T-helper 22 cell (primary cell): Measurements from ENCODE around the gene LEFTY2.
"Not testable (repeated sequence)": the region's sequence is repeated elsewhere in the genome, so short reads cannot be mapped to it uniquely, and the experiment has no call there.

ENCODE experiments used
- DNase-seq: peaks from one replicate; pipeline ENCODE4 v3.0.0-alpha.2; 2020; ENCODE audit warnings: low read depth

The LEFTY2 gene

DNA sequence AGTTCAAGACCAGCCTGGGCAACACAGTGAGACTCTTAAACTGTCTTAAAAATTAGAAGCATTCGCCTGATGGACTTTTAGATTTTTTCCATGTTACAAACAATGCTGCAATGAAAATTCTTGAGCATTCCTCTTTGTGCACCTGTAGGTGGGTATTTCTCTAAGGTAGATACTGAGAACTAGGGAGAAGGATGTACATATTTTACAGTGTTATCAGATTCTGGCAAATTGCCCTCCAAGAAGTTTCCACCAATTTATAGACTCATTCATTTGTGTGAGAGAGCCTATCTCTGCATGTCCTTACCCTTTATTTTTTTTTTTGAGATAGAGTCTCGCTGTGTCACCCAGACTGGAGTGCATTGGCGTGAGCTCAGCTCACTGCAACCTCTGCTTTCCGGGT lies 12.3 kb upstream of the LEFTY2 start:
- no peak for DNase-seq

DNA sequence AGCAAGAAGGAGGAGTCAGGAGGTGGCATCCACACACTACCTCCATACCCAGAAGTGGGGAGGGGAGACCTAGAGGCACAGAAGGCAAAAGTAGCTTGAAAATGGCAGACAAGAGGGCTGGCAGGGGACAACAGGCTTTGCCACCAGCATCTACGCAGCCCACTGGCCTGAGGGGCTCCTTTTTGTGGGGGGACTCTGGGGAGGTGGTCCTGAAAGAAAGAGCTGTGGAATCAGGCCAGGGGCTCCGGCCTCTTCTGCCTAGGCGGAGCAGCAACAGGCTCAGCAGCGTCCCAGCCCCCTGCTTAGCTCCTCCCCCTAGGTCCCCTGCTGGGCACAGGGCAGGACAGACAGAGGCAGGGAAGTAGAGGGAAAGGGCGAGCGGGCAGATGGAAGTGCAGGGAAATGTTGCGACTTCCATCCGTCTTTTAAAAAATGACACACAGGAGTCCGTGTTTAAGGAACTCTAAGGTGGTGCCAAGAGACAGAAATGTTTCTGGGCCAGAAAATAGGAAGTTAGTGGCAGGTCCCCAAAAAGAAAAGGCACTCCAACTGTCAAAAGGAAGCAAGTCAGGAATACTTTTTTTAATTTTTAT lies 10.0 kb upstream of the LEFTY2 start:
- no peak for DNase-seq

DNA sequence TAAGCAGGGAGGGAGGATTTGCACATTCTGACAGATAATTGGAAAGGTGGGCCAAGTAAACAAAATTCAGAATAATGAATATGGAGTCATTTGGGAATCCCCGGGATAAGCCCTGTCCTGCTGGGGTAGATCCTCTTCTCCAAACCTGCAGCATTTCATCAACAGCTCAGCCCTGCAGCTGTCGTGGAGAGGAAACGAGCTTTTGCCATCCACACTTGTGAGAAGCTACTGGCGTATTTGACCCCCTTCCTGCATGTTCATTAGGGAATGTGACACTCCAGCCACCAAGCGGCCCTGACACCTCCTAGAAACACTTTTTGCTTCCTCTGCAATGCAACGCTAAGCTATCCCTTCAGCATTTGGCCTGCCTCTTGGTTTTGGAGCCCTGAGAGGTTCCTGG lies 8.0 kb upstream of the LEFTY2 start:
- DNase-seq, result no peak

DNA sequence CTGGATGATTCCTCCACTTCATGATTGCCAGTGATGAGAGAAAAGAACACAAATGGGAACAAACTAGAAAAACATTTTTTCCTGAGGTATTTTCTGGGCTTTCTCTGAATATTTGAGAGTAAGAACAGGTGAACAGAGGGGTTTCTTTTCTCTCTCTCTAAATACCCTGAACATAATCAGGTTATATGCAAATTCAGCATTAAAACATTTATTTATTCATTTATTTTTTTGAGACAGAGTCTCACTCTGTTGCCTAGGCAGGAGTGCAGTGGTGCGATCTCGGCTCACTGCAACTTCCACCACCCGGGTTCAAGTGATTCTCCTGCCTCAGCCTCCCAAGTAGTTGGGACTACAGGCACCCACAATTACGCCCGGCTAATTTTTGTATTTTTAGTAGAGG lies 5.8 kb upstream of the LEFTY2 start:
- DNase-seq, result no peak

DNA sequence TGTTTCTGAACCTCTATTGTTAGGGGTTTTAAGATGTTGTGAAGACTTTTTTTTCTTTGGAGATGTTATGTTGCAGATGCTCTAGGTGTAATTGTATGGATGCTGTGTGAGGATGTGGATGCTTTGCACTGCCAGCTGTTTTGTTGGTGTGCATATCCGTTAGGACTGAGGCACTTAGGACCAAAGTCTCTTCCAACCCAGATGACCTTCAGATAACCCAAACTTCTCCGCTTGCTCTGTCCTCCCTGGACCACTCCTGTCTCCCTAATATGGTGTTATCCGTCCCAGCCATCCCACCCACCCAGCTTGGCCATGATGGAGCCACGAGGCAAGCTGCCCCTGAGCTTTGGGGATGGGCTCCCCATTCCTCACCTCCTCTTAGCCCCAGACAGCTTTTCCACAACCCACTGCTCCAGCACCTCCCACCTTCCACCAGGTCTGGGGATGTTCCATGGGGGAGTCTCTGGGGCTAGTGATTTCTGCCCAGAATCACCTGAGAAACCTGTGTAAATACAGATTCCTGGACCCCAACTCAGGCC lies 5.1 kb upstream of the LEFTY2 start:
- no peak for DNase-seq

DNA sequence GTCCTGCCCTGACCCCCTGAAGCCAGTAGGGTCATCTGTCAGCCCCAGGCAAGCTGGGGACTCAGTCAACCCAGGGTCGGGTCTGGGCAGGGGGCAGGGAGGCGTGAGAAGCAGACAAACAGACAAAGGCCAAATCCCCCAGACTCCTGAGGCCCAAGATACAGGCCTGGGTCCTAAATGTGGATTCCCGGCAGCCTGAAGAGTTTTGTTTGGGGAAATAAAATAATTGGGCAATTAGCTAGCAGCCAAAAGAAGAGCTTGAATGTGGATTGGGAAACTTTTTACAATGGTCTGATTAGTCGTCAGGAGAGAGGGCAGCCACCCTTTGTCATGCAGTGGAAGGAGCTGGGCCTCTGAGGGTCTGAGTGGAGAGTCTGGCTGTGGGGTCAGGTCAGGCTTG lies 4.5 kb upstream of the LEFTY2 start:
- no peak for DNase-seq

DNA sequence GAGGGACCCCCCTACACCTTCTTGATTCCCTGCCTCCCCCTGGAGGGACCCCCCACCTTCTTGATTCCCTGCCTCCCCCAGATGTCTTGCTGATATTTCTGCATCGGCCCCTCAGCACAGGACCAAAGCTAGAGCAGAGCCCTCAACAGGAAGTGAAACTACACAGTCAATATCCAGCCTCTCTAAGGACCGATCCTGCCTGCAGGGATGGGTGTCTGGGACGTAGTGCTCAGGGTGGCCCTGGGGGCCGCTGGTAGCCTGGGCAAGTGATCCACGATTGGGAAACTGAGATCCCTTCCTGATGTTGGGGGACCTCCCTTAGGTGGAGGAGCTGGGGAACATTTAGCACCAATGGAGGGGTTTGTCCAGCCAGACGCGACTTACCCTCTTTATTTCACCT lies 3.9 kb upstream of the LEFTY2 start:
- no peak for DNase-seq

DNA sequence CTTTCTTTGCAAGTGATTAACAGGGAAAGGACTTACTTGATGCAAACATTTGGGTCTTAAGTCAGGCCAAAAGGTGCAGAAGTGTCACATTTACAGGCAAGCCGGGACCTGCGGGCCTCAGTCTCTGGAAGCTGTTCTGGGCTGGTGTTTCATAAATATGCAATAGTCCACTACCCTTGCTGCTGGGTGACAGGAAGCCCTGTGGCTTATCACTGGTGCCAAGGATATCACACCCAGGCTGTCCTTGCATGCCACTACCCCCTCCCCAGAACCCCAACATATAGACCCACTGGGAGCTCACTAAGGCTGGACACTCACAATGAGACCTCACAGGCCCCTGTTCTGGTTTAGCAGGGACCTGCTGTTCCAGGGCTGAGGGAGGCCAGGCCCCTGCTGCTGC lies 3.4 kb upstream of the LEFTY2 start:
- DNase-seq, result no peak

DNA sequence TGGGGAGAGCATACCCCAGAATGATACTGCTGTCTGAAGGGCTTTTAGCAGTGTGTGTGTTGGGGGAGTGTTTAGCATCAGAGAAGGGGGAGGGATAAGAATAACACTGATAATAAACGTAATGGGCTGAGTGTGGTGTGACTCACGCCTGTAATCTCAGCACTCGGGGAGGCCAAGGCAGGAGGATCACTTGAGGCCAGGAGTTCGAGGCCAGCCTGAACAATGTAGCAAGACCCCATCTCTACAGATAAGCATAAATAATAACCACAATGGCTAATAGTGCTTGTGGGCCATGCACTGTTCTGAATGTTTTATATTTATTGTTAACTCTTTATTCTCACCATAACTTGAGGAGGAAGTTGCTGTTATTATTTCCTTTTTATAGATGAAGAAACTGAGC lies 2.6 kb upstream of the LEFTY2 start:
- no peak for DNase-seq

DNA sequence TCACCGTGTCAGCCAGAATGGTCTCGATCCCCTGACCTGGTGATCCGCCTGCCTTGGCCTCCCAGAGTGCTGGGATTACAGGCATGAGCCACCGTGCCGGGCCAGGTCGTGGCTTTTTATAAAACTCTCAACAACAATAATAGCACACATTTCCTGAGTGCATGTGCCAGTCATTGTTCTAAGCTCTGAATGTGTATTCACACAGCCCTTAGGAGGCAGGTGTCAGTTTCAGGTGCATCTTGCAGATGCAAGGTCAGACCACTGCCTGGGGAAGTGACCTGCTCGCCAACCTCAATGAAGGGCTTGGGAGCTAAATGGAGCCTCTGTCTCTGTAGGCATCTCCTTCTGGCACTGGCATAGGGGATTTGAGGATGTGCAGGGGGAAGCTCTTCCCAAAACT lies 1.6 kb upstream of the LEFTY2 start:
- DNase-seq, result no peak

DNA sequence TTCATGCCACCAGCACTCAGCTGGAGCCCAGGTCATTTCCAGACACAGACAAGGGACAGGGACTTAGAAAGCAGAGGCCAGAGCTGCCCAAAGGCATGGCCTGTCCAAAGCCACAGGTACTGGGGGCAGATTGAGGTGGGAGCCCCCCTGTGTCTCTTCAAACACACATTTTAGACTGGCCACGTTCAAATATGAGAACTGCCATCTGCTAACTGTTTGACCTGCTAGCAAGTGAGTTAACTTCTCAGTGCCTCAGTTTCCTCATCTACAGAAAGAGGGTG lies 862 bp upstream of the LEFTY2 start:
- DNase-seq, result no peak

DNA sequence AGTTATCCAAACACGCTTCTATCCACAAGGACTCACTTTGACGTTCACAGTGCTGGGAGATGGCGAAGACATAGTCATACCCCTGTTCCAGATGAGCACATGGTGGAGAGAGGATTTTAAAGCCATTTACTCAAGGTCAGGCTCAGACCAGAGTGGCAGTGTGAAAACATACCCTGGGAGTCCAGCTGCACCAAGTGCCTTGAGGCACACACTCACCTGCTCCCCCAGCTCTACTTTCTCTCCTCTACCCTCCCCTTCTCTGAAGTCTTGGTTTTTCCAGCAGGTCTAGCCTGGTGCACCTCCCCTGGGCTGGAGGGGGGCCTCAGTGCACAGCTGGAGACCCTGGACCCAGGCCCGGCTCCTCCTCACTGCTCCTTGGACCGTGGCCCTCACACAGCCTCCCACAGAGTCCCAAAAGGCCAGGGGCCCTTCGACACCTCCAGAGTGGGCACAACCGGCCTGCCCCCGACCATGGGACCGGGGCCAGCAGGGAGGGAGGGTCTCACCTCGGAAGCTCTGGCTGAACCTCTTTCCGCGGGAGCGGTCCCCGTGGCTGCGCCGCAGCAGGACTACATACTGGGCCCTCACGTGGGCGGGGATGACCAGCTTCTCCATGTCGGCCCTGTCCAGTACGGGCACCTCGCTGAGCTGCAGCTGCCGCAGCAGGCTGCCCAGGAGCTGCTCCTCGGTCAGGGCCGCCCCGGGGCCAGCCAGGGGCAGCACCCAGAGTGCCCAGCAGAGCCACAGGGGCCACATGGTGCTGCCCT lies 452 bp downstream of the LEFTY2 start:
- no peak for DNase-seq

DNA sequence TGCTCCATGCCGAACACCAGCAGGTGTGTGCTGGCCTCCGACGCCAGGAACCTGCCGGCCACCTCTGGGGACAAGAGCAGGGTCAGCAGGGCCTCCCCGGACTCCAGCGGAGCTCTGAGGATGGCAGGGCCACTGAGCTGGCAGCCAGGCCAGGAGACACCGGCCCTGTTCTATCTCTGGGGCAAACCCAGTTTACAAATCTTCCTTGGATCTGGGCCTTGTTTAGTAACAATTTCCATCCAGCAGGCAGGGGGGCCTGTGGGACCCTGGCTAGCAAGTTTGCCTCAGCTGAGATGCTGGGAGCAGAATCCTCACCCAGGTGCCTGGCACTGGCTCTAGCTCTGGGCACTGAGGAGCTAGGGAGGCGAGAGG lies 1.1 kb downstream of the LEFTY2 start:
- DNase-seq, result not testable (repeated sequence)

DNA sequence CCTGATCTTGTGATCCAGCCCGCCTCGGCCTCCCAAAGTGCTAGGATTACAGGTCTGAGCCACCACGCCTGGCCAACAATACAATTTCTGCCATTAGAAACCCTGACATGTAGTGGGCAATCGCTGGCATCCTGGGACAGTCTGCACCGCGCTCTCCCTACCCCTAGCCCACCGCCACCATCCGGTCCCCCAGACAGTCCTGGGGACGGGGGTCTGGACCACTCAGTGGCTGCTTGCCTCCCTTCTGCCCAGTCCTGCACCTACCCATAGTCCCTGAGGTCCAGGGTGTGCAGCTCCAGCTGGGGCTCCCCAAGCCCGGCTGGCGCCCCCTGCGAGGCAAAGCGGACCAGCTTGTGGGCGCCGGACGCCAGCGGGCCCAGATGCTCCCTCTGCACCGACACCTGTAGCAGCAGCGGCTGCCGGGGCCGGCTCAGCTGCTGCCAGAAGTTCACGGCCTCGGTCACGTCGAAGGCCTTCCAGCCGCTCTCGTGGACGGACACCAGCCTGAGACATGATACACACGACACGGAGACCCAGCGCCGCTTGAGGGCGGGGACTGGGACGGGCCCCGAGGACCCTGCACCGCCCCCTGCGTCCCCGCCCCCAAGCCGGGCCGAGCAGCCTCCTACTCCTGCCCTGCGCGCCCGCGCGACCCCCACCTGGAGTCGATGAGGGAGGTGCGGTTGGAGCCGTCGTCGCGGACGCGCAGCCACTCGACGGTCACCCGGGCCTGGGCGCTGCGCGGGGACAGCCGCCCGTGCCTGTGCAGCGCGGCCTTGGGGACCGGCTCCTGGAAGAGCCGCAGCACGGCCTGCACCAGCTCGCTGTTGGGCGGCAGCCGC lies 1.7 kb downstream of the LEFTY2 start:
- DNase-seq, result not testable (repeated sequence)

DNA sequence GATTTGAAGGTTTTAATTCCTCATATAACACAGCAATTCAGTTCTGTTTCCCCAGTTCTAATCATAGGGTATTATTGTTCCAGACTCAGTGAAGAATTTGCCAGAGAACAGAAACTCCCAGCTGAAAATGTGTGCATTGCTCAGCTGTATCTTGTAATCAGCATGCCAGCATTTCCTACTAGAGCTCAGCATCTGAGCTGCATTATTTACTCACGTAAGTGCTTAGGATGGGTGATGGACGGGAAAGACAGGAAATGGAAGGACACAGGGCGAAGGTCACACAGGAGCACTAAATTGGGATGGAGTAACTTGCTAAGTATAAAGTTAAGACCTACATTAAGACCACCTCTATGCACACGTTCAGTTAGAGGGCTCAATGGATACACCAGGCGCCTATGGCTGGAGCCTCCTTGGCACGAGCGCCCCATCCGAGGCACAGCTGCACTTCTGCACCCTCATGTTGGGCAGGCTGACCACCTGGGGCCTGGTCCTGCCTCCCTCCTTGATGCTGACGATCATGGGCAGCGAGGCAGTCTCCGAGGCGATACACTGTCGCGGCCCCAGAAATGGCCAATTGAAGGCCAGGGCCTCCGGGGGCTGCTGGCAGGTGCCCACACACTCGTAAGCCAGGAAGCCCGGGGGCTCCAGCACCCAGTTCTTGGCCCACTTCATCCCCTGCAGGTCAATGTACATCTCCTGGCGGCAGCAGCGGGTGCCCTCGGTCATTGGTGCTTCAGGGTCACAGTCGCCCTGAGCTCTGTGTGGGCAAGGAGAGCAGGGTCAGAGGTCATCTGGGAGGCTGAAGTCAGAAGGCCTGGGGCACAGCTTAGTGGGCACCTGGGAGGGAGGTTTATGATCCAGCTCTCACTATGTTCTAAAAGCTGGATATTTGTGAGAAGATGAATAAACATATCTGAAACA lies 3.7 kb downstream of the LEFTY2 start:
- no peak for DNase-seq

DNA sequence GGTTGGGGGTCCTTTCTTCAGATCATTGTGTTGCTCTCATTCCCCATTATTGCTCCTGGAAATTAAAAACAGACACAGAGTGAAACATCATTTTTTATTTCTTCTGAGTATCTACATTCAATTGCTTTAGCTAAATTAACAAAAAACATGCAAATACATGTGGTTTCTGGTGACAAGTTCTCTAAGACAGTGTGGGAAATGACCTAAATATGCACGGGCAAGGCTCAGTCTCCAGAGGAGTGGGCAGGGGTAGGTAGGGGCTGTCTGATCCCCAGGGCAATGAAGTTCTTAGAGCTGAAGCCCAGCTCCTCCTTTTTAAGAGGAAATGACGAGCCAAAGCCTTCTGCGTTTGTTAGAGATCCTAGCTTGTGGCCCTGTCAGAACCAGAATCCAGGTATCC lies 4.5 kb downstream of the LEFTY2 start:
- no peak for DNase-seq

DNA sequence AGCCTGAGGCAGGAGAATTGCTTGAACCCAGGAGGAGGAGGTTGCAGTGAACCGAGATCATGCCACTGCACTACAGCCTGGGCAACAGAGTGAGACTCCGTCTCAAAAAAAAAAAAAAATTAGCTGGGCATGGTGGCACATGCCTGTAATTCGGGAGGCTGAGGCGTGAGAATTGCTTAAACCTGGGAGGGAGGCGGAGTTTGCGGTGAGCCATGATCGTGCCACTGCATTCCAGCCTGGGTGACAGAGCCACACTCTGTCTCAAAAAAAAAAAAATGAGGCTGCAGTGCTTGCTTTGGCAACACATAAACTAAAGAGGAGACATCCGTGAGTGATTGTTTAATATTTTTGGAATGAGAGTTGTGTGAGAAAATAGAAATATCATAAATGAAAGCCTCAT lies 4.9 kb downstream of the LEFTY2 start:
- DNase-seq, result not testable (repeated sequence)

DNA sequence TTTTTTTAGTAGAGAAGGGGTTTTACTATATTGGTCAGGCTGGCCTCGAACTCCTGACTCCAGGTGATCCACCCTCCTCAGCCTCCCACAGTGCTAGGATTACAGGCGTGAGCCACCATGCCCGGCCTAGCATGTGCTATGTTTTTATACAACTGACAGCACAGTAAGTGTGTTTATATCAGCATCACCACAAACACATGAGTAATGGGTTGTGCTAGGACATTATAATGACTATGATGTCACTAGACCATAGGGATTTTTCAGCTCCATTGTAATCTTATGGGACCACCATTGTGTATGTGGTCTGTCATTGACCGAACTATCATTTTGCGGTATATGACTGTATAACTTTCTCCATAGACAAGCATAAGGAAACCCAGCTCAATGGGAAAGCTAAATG lies 6.3 kb downstream of the LEFTY2 start:
- no peak for DNase-seq

DNA sequence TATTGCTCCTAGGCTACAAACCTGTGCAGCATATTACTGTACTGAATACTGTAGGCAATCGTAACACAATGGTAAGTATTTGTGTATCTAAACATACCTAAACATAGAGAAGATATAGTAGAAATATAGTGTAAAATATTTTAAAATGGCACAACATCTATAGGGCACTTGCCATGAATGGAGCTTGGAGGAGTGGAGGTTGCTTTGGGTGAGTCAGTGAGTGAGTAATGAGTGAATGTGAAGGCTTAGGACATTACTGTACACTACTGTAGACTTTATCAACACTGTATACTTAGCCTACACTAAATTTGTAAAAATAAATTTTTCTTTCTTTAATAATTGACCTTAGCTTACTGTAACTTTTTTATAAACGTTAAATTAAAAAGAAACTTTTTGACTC lies 7.9 kb downstream of the LEFTY2 start:
- no peak for DNase-seq

DNA sequence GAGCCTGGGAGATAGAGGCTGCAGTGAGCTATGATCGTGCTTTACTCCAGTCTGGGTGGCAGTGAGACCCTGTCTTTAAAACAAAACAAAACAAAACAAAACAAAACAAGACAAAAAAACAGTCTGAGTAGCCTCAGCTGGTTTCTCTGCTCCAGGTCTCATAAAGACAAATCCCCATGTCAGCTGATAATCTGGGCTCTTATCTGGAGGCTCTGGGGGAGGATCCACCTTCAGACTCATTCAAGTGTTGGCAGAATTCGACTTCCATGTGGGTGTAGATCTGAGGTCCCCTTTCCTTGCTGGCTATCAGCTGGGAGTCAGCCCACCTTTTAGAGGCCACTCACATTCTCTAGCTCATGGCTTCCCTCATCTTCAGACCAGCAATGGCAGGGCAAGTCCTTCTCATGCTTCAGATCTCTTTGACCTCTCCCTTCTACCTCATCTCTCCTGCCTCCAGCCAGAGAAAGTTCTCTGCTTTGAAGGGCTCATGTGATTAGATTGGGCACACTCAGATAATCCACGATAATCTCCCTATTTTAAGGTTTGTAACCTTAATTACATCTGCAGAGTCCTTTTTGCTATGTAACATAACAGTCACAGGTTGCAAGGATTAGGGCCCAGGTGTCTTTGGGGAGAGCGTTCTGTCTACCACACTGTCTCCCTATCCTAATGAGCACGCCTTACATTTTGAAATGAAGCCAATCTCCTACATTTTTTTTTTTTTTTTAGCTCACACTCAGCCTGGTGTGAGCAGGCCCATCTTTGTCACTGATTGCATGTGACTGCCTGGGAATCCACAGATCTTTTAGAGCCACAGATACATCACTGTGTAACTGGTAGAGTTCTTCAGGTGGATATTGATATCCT lies 9.5 kb downstream of the LEFTY2 start:
- DNase-seq, result no peak

DNA sequence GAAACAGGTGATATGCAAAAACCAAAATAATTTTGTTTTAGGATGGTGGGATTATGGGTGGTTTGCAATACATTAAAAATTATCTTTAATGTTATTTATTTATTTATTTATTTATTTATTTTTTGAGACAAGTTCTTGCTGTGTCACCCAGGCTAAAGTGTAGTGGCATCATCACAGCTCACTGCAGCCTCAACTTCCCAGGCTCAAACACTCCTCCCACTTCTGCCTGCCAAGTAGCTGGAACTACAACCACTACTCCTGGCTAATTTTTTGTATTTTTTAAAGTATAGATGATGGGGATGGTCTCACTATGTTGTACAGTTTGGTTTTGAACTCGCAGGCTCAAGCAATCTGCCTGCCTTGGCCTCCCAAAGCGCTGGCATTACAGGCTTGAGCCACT lies 10.5 kb downstream of the LEFTY2 start:
- DNase-seq, result no peak
